Activated CD8-positive, alpha-beta memory T cell treated with anti-CD3 and anti-CD28 coated beads, Interleukin-2, amount 50 U/mL, for 1 hour (primary cell): ENCODE data around the gene RALGPS1.

Source experiments
- DNase-seq: peaks from one replicate; pipeline ENCODE4 v3.0.0-alpha.2; 2020; ENCODE audit errors: extremely low read depth

Gene RALGPS1

DNA sequence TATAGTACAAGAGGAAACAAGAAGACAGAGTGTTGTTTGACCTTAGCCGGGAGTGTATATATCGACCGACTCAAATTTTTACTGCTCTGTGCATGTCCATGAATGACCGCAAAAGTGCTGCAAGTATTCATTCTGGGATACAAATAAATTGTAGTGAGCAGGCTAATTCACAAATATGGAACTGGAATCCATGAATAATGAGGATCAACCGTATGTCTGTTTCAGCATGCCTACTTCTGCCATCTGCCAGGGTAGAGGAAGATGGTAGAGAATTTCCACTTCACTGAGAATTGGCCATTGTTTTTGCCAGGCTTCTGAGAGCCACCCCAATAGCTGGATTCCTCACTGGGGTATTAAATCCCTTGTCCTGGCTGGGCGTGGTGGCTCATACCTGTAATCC is 8.5 kb upstream of the RALGPS1 start:
- no peak for DNase-seq

DNA sequence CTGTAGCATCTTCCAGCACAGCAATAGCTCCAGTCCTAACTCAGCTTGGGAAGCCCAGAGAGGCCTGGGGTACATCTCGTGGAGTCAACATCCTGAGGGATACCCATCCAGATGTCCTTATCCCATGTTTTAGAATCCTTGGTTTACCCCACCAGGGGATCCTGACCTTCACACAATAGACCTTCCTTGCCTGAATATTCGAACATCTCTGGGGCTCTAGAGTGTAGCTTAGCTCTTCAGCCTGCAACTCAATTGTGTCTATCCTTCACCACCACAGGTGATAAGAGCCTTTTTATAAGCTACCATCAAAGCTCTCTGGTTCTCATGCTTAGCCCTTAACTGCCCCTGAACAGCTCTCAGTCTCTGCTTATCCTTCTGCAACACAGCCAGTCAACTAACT is 7.5 kb upstream of the RALGPS1 start:
- DNase-seq, result no peak

DNA sequence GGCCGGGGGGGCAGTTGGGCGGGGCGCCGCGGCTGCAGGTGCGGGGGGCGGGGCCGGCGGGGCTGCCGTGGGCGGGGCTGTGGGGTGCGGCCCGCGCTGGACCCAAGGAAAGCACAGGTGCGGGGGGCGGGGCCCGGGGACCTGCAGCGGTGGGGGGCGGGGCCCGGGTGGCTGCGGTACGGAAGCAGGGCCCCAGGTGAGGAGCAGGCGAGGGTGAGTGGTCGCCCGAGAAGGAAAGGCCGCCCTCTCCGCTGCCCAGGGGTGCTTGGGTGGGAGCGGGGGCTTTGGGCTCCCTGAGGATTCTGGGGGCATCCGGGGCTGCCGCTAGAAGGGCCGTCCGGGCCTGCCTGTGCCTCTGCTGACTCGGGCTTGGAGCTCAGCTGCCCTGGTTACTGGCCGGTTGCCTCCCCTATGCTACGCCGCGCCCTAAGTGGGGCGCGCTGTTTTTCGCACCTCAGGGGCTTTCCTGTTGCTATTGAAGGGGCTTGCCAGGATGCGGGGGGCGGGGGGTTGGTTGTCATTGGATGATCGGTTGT is 767 bp downstream of the RALGPS1 start:
- DNase-seq, result no peak

DNA sequence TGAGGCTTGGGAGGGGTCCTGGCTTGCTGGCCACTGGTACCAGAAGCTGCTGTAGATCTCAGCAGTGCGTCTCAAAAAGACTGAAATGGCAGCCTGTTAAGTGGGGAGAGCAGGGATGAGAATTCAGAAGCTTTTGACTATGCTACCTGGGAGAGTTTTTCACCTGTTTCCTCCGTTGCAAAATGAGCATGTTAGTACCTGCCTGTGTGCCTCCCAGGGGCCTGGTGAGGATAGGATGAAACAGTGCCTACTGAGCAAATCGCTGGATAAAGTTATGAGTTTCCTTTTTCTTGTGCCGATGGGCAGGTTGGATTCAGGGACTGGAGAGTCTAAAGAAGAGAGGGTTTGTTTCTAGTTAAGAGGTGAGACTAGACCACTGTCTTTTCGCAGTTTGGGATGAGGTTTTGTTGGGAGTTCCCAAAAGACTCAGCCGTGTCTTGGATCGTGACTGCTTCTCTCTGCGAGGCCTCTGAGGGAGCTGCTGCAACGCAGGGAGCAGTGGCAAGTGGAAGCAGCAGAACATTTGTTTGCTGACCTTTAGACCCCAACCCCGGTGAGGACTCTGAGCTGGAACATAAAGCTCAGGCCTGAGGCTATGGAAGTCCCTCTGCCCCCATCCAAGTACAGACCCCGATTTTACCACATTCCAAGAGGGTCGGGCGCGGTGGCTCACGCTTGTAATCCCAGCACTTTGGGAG is 1.4 kb downstream of the RALGPS1 start:
- DNase-seq, result no peak

DNA sequence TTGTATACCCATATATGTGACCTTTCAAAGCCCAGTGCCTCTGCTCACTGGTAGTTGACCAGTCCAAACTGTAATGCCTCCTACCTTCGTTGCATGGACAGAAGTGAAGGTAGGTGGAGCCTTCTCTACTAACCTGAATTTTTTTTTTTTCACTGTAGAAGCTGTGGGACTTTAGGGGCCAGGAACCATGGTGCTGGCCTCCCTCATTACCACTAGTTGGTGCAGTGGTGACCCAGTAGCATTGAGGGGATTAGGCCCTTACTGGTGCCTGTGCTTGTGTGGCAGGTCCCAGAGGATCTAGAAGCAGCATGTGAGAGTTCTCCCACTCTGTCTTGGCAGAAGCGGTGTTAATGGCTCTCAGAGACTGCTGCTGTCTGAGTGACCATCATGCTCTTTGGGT is 2.3 kb downstream of the RALGPS1 start:
- no peak for DNase-seq

DNA sequence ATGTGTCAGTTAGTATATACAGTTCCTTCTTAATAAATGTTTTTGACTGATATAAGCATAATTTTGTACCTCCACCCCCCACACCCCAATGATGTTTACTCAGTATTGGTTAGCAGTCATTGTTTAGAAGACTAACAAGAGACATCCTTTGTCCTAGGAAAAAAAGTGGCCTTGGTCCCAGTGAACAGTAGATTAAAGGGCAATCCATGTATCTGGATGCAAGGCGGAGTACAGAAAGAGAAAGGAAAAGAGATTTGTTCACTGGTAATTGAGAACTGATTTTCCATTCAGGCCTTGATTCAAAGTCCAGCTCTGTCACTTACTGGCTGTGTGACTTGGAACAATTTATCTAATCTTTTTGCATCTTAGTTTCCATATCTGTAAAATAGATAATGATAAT is 4.6 kb downstream of the RALGPS1 start:
- no peak for DNase-seq

DNA sequence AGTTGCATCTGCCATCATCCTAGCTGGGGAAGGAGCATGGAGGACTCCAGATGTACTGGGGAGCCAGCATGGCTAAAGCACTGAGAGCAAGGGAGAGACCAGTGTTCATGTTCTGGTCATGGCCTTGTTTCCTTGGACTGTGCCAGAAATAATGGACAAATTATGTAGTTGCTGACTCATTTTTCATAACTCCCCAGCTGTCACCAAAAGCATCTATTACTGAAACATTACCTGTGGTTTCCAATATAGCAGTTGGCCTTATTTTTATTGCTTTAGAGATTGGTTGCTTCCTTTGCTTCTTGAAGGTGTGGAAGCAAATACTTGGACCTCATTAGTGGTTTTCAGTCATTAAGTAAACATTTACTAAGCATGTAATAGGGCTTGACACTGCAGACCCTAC is 11.3 kb downstream of the RALGPS1 start:
- DNase-seq, result no peak

DNA sequence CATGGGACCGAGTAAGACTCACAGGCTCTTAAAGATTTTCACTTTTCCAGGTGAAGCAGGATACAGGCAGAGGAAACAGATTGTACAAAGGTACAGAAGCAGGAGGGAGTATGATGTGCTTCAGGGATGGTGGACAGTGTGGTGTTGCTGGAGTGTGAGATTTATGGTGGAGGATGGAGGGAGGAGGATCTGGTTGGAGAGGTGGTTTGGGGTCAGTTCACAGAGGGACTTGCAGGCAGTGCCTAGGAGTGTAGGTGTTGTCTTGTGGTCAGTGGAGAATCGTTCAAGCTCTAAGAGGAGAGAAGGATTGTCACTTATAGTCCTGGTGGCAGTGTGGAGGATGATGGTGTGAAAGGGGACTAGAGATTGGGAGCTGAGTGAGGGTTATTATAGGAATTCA is 11.8 kb downstream of the RALGPS1 start:
- no peak for DNase-seq

DNA sequence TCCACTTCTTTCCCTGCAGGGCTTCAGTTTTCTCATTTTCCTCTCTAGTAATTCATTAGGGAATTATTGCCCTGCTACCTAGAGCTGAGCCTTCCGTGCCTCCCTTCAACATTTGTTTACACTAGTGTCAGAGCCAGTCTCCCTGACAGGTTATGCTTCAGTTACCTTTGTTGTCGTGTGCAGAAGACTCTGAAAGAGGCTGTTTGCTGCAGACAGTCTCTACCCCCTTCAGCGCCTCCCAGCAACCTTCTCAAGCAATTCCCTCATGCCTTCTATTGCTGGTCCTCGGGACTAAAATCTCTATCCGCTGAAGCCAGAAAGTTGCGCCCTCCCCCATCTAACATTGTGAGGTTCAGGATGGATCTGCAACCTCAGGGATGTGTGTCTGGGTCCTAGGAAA is 12.8 kb downstream of the RALGPS1 start:
- DNase-seq, result no peak

DNA sequence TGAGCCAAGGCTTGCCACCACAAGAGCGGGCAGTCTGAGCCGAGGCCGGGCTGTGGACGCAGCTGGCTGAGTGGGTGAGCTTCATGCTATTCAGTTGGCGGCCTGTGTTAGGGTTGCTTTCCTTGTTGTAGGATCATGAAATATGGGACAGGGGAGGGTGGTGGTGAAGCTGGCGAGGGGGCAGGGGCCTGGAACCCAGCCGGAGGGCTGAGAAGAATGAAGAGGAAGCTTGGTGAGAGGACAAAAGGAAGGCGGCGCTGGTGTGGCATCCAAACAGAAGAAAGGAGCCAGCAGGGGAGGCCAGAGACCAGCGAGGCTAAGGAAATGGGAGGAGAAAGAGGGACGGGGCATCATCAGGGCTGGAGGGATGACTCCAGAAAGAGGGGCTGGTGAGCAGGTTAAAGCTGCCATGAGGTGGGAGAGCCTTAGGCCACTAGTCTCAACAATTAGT is 18.3 kb downstream of the RALGPS1 start:
- no peak for DNase-seq

DNA sequence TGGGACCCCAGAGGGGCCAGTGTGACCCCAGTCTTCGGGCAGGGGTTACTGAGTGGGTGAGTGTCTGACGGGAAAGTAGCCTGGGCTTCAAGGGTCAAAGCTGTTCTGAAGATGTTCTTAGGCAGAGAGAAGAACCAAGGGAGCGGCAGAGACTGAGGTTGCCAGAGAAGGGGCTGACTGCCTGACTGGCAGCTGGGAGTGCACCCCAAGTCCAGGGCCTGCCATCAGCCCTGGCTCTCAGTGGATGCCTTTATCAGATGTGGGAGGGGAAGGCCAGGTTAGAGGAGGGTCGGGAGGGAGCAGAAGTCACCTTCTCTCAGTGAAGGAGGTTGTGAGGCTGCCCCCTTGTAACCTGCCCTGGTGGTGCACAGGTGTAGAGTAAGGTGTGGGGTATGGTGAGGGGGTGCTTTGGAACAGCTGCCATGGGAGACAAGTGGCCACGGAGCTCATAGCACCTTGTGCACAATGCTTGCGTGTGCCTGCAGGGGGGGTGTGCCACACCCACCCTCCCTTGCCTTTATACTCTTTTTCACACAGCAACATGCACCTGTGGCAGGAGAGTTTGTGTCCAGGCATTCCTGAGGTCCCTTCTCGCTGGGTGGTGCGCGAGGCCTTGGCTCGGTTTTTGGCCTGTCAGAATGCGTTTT is 18.9 kb downstream of the RALGPS1 start:
- DNase-seq, result no peak

DNA sequence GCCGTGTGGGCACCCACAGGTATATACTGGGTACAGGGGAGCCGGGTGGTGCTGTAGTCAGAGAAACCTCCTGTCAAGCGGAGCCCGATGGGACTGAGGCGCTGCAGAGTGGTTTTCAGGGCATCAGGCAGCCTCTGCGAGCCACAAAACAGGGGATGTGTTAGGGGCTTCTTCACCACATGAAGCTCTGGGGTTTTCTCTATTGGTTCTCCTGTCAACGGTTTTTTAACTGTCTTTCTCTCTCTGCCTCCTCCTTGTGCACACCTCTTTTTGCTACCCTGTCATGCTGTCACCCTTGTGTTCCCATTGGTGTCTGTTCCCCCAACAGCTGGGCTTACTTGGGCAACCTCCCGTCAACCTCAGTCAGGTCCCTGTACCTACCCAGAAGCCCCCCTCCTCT is 19.9 kb downstream of the RALGPS1 start:
- no peak for DNase-seq

DNA sequence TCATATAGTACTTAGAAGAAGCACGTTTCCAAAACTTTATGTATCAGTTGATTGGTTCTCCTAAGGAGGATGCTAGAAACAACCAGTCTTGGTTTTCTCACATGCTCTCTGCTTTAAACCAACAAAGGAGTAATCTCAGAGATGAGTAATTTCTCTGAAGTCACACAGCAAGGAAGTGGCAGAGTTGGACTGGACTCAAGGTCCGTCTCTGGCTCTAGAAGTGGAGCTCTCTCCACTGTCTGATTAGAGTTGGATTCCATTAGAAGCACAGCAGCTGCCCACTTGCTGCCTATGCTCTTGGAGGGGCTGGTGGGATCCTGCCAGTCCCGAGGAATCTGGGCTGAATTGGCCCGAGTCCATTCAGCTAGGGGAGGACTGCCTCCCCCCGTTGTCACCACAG is 21.0 kb downstream of the RALGPS1 start:
- no peak for DNase-seq

DNA sequence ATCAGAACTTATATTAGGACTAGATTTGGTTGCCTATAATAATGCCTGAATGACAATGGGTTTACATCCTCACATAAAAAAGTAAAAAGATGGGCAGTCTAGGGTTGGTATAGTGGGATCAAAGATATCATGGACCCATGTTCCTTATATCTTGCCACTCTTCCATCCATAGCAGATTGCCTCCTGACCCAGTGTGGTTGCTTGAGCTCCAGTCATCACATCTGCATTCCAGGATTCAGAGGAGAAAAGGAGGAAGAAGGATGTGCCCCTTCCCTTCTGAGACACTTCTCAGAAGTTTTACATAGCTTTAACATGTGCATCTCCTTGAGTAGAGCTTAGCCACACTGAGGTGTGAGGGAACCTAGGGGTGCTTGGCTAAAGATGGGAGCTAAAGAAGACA is 22.9 kb downstream of the RALGPS1 start:
- DNase-seq, result no peak

DNA sequence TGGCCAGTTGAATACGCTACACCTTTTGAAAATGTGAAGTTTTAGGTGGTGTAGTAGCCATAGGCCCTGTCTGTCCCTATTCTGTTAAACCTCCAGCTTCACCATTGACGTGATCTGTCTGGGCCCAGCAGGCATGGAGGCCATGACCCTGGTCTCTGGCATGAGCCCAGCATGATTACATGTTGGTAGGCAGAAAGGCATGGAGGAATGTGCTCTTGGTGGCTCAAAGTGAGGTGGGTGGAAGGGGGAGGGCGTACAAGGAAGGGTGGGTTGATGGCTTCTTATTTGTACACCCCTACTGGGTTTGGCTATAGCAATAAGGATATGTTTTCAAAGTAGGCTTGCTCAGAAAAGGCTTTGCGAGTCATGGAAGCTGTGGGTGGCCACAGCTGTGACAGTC is 23.7 kb downstream of the RALGPS1 start:
- no peak for DNase-seq

DNA sequence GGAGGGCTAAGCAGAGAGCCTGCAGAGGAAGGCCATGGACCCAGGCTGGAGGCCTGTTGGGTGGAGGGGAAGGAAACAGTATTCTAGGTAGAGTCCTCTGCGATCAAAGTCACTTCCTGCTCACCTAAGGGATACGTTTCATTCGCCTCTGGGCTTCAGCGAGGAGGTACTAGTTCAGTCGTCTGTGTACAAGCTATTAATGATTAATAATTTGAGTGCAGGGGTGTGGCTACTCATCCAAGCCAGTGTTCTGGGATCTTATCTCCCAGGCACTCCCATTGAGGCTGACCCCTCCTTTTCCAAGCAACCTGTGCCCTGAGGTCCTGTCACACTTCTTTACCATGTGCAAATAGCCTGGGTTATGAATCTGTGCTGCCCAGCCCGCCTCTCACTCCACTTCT is 25.2 kb downstream of the RALGPS1 start:
- DNase-seq, result no peak

DNA sequence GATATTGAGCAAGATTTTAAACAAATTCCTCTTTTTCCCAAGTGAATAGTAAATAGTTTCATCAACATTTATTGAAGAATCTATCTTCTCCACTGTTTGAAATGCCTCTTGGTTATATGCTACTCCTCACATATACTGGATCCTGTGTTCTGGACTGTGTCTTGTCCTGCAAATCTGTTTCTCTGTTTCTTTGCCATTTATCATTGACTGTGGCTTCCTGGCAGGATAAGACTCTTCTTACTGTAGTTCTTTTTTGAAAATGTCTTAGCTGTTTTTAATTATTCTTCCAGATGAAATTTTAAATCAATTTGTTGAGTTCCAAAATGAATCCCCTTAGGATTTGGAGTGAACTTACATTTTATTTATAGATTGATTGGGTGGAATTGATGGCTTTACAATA is 27.8 kb downstream of the RALGPS1 start:
- DNase-seq, result no peak

DNA sequence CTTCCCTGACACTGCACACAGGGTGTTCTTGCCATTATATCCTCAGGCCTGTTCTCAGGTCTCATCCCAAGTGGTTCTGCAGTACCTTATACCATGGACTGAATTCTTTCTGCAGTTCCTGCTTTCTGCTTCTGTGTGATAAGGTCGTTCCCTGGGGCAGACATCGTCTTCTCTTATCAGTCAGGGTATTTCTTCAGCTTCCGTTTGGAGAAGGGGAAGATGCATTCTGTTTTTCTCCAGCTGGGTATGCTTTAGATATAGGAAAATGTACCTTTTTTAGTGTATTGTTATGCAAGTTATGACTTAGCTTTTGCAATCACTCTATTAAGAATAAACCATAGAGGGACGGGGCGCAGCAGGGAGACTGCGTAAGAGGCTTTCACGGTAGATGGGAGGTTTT is 31.1 kb downstream of the RALGPS1 start:
- DNase-seq, result no peak

DNA sequence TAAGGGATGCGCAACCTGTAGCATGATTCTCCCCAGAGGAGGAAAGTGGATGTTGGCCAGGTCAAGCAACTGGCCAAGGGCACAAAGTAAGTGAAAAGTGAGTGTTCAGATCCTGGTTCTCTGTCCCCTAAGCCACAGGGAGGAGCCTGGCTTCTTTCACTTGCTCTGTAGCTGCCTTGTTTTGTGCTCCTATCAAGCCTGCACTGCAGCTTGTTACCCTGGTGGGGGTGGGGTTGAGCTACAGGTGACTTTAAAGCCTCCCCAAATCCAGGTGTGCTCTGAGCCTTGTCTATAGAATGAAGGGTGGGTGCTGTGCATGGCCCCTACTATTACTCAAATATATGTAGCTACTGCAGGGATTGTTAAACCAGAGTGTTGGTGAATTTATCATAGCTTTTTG is 32.9 kb downstream of the RALGPS1 start:
- no peak for DNase-seq

DNA sequence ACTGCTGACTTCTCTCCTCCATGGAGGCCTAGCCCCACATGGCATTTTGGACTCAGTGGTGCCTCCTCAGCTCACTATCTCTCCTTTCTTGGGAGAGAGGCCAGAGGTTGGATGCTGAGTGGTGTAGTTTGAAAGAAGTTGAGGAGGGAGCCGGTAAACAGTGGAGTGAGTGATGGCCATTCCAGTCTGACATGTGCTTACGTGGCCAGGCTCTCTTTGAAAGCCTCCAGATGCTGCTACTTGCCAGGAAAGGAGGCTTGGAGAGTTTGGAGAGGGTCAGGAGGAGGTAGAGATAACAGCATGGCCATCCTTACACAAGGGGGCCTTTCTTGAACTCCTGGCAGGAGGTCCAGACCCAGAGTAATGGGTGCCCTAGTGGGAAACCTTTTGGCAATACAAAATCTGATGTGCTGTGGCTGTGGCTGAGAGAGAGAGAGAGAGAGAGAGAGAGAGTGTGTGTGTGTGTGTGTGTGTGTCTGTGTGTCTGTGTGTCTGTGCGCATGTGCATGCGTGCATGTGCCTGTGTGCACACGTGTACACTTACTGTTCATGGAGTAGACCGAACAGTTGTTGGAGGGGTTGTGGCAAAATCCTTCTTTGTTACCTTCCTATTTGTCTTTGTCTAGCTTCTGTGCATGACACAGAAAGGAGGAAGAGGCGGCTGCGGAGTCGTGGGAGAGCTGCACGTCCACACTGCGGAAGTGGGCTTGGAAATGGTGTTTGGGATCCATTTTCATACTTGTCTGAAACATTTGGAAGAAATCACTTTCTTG is 37.8 kb downstream of the RALGPS1 start:
- no peak for DNase-seq

DNA sequence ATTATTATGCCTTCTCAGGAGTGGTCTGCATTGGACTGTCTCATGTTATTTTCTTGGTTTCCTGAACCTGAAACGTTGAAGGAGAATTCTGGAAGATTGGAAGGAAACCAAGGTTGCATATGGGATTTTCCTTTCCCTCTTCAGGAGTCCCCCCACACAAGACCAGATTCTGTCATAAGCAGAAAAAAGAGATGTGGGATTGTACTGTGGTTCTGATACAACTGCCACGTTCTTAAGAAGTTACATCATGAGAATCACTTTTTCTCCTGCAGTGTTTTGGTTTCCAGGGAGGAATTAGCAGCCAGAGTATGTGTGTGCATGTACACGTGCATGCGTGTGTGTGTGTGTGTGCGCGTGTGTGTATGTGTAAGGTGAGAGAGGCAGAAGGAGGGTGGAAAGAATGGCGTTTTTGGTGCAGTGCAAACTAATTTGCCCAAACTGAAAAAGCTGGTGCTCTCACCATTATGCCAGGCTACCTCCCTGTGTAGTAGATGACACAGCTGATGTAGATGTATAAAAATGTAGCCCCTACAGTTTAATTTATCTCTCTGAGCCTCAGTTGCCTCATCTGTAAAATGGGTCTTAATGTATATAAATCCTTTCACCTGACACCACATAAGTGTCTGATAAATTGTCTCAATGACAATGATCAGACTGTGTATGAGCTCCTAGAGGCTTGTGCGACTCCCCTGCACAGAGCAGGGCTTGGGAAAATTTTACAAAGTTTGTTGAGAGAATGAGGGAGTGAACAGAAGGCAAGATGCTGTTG is 38.6 kb downstream of the RALGPS1 start:
- no peak for DNase-seq

DNA sequence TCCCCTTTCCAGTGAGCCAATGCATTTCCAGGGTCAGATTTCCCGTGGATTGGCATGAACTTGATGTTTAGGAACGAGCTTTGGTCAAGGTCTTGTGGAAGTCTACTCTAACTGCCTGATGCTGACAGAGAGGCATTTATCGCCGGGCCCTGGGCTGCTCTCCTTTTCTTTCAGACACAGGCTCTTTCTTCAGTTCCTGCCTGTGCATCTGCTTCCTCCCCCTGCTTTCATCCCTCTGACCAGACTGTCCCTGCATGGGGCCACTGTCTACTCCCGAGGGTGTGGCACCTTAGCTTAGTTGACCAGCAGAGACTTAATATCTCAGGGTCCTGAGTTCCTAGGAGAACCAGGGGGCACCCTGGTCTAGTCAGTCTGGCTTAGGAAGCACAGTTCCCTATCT is 41.2 kb downstream of the RALGPS1 start:
- no peak for DNase-seq
